ENCODE results near the gene C1QTNF8.

DNA sequence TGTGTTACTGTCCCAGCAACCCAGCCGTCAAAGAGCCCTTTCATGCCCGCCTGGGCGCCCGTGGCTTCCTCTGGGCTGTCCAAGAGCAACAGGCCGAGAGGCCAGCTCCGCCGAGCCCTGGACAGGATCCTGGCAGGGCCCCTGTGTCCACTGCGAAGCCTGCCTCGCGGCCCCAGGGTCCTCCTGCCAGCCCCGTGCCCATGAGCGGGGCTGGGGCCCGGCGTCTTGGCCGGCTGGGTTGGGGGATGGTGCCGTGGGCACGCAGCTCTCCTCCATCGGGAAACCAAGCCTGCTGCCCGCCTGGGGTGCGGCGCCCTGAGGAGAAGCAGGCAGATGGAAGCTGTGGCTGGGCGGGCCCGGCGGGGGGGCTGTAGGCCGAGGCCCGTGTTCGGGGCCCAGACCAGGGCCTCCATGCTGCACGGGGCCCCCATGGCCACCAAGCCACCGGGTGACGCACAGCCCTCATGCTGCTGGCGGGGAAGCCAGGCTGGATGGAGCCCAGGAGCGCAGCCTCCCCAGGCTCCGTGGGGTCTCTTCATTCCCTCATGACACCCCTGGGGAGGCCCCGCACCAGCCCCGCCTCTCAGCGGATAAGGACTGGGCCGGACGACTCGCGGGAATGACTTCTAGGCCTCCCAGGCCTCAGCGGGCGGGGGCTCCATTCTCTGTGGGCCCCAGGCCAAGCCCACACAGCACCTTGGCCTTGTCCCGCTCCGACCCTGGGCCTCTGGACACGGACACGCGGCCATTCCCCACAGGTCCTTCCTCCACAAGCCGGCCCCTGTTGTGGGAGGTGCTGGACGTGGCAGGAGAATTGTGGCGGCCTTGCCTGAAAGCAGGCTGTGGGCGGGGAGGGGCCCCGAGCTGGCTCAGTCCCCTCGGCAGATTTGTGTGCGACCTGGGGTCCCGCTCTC lies at the start of gene C1QTNF8:
- no peak for TF ChIP-seq SP1 (IDR thresholded peaks at IDR 0.05; ENCODE audit: low read depth)
- TF ChIP-seq, protein P1, sequence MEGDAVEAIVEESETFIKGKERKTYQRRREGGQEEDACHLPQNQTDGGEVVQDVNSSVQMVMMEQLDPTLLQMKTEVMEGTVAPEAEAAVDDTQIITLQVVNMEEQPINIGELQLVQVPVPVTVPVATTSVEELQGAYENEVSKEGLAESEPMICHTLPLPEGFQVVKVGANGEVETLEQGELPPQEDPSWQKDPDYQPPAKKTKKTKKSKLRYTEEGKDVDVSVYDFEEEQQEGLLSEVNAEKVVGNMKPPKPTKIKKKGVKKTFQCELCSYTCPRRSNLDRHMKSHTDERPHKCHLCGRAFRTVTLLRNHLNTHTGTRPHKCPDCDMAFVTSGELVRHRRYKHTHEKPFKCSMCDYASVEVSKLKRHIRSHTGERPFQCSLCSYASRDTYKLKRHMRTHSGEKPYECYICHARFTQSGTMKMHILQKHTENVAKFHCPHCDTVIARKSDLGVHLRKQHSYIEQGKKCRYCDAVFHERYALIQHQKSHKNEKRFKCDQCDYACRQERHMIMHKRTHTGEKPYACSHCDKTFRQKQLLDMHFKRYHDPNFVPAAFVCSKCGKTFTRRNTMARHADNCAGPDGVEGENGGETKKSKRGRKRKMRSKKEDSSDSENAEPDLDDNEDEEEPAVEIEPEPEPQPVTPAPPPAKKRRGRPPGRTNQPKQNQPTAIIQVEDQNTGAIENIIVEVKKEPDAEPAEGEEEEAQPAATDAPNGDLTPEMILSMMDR (IDR thresholded peaks at IDR 0.05 in 2 of 3, conservative IDR thresholded peaks at IDR 0.05 in 1 of 3; ENCODE audit: borderline replicate concordance in 1 of 3, insufficient read depth in 1 of 3, low read depth in 2 of 3, low read length in 2 of 3), result no peak
